ENCODE measurements around the gene C15orf61.

GRCh38 chr15:67570875-67571647, 50.1 kb downstream of the C15orf61 start:
- TF ChIP-seq, protein P1, sequence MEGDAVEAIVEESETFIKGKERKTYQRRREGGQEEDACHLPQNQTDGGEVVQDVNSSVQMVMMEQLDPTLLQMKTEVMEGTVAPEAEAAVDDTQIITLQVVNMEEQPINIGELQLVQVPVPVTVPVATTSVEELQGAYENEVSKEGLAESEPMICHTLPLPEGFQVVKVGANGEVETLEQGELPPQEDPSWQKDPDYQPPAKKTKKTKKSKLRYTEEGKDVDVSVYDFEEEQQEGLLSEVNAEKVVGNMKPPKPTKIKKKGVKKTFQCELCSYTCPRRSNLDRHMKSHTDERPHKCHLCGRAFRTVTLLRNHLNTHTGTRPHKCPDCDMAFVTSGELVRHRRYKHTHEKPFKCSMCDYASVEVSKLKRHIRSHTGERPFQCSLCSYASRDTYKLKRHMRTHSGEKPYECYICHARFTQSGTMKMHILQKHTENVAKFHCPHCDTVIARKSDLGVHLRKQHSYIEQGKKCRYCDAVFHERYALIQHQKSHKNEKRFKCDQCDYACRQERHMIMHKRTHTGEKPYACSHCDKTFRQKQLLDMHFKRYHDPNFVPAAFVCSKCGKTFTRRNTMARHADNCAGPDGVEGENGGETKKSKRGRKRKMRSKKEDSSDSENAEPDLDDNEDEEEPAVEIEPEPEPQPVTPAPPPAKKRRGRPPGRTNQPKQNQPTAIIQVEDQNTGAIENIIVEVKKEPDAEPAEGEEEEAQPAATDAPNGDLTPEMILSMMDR (IDR thresholded peaks at IDR 0.05) = no peak
- no peak for TF ChIP-seq EZH2 (IDR thresholded peaks at IDR 0.05; ENCODE audit: borderline replicate concordance, insufficient read depth, low read depth, low read length, poor library complexity, severe bottlenecking)

Measured in B cell (primary cell).